ENCODE data around the gene SCNN1A.

- TF ChIP-seq, protein P1, sequence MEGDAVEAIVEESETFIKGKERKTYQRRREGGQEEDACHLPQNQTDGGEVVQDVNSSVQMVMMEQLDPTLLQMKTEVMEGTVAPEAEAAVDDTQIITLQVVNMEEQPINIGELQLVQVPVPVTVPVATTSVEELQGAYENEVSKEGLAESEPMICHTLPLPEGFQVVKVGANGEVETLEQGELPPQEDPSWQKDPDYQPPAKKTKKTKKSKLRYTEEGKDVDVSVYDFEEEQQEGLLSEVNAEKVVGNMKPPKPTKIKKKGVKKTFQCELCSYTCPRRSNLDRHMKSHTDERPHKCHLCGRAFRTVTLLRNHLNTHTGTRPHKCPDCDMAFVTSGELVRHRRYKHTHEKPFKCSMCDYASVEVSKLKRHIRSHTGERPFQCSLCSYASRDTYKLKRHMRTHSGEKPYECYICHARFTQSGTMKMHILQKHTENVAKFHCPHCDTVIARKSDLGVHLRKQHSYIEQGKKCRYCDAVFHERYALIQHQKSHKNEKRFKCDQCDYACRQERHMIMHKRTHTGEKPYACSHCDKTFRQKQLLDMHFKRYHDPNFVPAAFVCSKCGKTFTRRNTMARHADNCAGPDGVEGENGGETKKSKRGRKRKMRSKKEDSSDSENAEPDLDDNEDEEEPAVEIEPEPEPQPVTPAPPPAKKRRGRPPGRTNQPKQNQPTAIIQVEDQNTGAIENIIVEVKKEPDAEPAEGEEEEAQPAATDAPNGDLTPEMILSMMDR (IDR thresholded peaks at IDR 0.05), result no peak
- TF ChIP-seq POLR2A (IDR thresholded peaks at IDR 0.05), result no peak
Measured at GRCh38 chr12:6399884-6400644, 24.7 kb upstream of the SCNN1A start.
